Measurements from ENCODE around the gene TTYH3.
"Not testable (repeated sequence)": the region's sequence is repeated elsewhere in the genome, so short reads cannot be mapped to it uniquely, and the experiment has no call there.

Gene TTYH3

GRCh38 chr7:2681929-2682799 is 50.4 kb downstream of the TTYH3 start:
- H3K4me3 ChIP-seq (ENCODE audit: low read depth, low read length) = no peak overlapping the region

- H3K4me3 ChIP-seq (ENCODE audit: low read depth, low read length) = no peak overlapping the region
Measured at GRCh38 chr7:2684501-2684900, 52.7 kb downstream of the TTYH3 start.

DNA sequence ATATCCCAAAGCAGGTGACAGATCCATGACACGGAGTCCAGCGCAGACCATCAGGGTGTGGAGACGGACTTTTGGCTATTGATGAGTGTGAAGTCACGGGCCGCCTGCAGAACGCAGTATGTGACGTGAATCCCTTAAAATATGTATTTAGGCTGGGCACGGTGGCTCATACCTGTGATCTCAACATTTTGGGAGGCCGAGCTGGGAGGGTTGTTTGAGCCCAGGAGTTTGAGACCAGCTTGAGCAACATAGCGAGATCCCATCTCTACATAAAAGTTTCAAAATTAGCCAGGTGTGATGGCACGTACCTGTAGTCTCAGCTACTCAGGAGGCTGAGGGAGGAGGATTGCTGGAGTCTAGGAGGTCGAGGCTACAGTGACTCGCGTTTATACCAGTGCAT is 54.3 kb downstream of the TTYH3 start:
- no peak overlapping the region for H3K4me3 ChIP-seq (ENCODE audit: low read depth, low read length)

DNA sequence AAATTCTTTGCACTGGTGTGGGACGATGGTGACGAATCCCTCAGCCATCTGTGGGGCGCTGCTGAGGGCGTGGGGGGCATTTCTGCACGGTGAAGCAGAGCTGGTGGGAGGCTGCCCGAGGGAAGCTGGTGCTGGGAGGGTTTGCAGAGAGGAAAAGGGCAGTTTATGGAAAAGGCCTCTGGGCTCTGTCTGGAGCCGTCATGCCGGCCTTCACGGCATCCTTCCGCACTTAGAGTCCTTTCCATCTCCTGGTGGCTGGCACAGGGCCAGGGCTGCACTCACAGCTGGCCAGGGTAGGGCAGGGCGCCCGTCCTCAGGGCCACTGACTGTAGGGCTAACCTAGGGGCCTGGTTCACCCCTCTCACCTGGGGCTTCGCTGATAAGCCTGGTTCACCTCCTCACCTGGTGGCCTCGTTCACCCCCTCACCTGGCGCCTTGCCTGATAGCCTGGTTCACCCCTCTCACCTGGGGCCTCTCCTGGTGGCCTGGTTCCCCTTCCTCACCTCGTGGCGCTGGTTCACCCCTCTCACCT is 55.6 kb downstream of the TTYH3 start:
- H3K4me3 ChIP-seq (ENCODE audit: low read depth, low read length) = no peak overlapping the region

- H3K4me3 ChIP-seq (ENCODE audit: low read depth, low read length) = peak within 1 kb of the TSS; percentile 30
Measured at GRCh38 chr7:2687881-2688318, 56.1 kb downstream of the TTYH3 start, which contains the start of gene AMZ1. AMZ1 (plus strand) TSS chr7:2688202; CDS start chr7:2700452, 12,250 bp downstream.

- H3K4me3 ChIP-seq (ENCODE audit: low read depth, low read length) = peak overlapping the region; percentile 30
Measured at GRCh38 chr7:2688409-2689342, 56.9 kb downstream of the TTYH3 start.

GRCh38 chr7:2689343-2689847 is 57.6 kb downstream of the TTYH3 start:
- H3K4me3 ChIP-seq (ENCODE audit: low read depth, low read length) = no peak overlapping the region

- no peak overlapping the region for H3K4me3 ChIP-seq (ENCODE audit: low read depth, low read length)
Measured at GRCh38 chr7:2689951-2690705, 58.3 kb downstream of the TTYH3 start.

DNA sequence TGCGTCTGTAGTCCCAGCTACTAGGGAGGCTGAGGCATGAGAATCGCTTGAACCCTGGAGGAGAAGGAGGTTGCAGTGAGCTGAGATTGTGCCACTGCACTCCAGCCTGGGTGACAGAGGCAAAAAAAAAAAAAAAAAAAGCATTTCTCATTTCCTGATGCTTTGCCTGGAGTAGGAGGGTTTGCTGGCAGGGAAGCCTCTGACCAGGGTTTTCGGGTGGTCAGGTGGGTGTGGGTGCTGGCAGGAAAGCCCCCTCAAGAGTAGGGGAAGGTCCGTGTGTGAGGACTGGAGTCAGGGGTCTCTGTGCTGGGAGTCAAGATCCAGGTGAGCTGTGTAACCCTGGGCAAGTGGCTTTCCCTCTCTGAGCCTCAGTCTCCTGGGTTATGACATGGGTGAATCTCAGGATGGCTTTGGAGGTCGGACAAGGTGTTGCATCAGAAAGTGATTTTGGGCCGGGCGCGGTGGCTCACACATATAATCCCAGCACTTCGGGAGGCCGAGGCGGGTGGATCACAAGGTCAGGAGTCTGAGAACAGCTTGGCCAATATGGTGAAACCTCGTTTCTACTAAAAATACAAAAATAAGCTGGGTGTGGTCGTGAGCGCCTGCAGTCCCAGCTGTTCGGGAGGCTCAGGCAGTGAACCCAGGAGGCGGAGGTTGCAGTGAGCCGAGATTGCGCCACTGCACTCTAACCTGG is 59.4 kb downstream of the TTYH3 start:
- no peak overlapping the region for H3K4me3 ChIP-seq (ENCODE audit: low read depth, low read length)

DNA sequence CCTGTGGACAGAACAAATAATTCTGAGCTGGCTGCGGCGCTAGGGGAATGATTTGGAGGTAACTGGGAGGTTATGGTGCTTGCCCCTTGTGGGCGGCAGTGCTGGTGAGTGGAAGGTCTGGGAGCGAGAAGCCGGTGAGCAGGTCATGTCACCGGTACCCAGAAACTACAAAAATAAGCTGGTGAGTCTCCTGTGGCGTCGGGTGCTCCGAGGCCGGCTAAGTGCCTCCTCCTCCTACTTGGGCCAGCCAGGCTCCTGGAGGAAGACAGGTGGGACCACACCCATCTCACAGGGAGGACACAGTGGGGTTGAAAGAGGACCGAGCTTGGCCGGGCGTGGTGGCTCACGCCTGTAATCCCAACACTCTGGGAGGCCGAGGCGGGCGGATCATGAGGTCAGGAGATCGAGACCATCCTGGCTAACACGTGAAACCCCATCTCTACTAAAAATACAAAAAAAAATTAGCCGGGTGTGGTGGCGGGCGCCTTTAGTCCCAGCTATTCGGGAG is 60.2 kb downstream of the TTYH3 start:
- not testable (repeated sequence) for H3K4me3 ChIP-seq (ENCODE audit: low read depth, low read length)

- H3K4me3 ChIP-seq (ENCODE audit: low read depth, low read length) = no peak overlapping the region
Measured at GRCh38 chr7:2692543-2692942, 60.8 kb downstream of the TTYH3 start.

DNA sequence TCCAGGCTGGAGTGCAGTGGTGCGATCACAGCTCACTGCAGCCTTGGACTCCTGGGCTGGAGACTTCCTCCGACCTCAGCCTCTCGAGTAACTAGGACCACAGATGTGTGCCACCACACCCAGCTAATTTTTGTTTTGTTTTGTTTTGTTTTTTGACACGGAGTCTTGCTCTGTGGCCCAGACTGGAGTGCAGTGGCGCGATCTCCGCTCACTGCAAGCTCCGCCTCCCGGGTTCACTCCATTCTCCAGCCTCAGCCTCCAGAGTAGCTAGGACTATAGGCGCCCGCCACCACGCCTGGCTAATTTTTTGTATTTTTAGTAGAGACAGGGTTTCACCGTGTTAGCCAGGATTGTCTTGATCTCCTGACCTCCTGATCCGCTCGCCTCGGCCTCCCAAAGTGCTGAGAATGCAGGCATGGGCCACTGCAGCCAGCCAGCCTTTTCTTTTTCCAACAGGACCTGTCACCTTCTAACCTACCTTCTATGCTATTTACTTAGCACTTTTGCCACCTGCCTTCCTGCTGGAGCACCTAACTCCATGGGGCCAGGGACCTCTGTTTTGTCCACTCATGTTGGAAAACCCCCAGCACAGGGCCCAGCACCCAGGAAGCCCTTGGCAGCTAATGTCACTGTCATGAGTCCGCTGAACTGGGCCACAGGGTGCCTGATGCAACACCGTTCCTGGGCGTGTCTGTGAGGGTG is 61.8 kb downstream of the TTYH3 start:
- H3K4me3 ChIP-seq (ENCODE audit: low read depth, low read length) = not testable (repeated sequence)

GRCh38 chr7:2694122-2694436 is 62.3 kb downstream of the TTYH3 start:
- not testable (repeated sequence) for H3K4me3 ChIP-seq (ENCODE audit: low read depth, low read length)

GRCh38 chr7:2698581-2699288 is 66.9 kb downstream of the TTYH3 start:
- H3K4me3 ChIP-seq (ENCODE audit: low read depth, low read length) = no peak overlapping the region

- no peak overlapping the region for H3K4me3 ChIP-seq (ENCODE audit: low read depth, low read length)
Measured at GRCh38 chr7:2699289-2699620, 67.5 kb downstream of the TTYH3 start.

DNA sequence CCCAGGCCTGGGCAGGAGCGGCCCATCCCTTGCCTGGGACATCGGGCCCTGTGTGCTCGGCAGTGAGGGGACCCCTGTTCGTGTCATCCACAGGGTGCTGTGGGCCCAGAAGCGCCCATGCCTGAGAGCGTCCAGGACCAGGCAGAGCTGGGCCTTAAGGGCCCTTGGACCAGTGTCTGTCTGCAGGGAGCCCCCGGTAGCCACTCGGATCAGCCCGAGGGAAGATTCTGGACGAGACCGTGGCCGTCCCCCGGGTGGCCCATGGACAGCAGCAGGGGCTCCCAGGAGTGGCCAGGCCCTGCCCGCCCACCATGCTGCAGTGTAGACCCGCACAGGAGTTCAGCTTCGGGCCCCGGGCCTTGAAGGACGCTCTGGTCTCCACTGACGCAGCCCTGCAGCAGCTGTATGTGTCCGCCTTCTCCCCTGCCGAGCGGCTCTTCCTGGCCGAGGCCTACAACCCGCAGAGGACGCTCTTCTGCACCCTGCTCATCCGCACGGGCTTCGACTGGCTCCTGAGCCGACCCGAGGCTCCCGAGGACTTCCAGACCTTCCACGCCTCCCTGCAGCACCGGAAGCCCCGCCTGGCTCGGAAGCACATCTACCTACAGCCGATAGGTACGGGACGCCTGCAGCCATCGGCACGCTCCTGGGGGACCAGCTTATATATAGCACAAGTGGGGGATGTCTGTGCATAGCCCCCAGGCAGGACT is 68.5 kb downstream of the TTYH3 start:
- H3K4me3 ChIP-seq (ENCODE audit: low read depth, low read length) = no peak overlapping the region

DNA sequence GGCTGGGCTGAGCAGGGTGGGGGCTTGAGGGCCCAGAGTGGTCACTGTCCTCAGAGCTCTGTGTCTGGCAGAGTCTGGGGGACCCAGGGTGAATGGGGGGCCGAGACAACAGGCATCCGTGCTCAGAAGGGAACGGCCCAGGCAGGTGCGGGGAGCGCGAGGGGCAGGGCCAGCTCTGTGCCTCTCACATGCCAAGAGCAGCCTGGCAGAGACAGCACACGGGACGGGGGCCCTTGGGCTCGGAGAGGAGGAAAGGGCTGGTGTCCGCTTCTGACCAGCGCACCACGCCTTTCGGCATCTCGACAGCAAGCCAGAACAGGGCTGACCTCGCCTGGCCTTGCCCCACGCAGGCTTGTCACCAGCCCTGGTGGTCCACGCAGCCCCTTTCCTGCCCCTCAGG is 69.6 kb downstream of the TTYH3 start:
- no peak overlapping the region for H3K4me3 ChIP-seq (ENCODE audit: low read depth, low read length)
